Measurements from ENCODE around the gene CALML5.

Gene CALML5

DNA sequence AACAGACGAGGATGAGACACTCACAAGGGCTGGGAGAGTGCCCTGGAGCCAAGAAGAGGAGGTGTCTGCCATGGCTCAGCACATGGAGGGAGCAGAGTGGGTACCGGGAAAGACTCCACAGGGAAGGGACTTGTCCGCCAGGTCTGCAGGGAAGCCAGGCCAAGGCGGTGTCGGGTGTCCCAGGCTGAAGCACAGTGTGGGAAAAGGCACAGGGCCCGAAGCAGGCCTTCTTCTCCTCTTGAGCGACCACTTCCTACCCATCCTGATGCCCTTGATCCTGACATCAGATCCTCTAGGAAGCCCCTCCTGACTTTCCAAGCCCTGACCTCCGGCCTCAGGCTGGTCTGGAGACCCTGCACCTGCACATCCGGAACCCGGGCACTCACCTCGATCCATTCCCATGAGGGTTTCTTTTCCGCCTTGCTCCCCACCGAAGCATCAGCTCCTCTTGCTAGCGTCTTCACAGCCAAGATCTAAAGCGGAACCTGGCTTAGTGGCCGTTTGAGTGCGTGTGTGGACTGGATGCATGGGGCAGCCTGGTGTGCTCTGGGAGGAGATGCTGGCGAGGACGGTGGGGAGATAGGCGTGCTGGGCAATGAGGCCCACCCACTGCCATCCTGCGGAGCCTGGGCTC, 33.8 kb upstream of the CALML5 start:
- DNase-seq (ENCODE audit: low read depth in 3 of 3), result no peak

DNA sequence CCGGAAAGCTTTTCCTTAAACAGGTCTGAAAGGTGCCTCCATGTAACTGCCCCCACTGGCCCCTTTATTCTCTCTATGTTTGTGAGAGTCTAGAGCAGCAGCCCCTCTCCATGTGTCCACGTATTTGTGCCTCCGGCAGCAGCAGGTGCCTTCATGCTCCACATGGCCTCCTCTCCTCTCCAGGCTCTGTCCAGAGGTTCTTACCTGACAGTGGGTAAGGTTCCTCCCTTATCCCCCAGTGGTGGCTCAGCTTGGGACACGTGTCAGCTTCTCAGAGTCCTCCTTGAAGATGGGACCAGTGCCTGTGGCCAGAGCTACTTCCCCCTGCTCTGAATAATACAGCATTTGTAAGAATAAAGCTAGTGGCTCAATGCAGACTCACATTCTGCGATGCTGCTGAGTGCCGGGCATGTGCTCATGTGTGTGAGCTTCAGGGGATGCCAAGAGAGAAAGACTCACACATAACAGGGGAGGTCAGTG, 33.3 kb upstream of the CALML5 start:
- no peak for DNase-seq (ENCODE audit: low read depth in 3 of 3)

DNA sequence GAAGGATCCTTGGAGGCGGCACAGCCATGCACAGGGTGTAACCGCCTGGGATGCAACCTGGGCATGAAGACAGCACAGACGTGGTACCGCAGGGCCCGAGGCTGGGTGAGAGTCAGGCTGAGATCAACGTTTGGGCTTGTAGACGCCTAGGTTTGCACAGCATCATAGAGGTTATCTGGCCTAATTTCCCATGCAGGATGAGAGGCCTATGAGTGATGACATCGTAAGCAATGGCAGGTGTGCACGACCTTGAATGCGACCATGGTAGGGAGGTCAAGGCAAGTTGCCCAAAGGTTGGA, 32.9 kb upstream of the CALML5 start:
- no peak for DNase-seq (ENCODE audit: low read depth in 3 of 3)

DNA sequence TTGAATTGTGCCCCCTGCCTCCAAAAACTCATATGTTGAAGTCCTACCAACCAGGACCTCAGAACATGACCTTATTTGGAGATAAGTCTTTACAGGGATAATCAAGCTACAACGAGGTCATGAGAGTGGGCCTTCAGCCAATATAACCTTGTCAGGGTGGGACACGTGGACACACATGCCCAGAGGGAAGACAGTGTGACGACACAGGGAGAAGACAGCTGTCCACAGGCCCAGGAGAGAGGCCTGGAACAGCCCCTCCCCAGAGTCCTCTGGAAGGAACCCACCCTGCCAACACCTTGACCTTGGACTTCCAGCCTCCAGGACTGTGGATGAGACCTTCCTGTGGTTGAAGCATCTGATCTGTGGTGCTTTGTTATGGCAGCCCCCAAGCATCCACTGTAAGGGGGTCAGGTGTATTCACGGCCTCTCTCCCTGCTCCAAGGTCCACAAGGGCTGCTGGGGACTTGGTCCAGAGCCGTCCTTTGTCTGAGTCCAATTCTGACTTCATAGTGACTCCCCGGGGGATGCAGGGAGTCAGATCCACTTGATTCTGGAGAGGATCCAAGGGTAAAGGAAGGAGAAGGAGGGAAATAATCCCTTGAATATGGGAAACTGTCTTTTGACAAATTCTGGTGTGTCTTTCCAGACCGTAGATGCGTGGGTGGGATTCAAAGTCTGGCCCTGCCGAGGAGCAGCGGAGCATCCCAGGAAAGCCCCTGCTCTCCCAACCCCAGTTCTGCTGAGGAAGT, 32.4 kb upstream of the CALML5 start:
- DNase-seq (ENCODE audit: low read depth in 3 of 3), result no peak

DNA sequence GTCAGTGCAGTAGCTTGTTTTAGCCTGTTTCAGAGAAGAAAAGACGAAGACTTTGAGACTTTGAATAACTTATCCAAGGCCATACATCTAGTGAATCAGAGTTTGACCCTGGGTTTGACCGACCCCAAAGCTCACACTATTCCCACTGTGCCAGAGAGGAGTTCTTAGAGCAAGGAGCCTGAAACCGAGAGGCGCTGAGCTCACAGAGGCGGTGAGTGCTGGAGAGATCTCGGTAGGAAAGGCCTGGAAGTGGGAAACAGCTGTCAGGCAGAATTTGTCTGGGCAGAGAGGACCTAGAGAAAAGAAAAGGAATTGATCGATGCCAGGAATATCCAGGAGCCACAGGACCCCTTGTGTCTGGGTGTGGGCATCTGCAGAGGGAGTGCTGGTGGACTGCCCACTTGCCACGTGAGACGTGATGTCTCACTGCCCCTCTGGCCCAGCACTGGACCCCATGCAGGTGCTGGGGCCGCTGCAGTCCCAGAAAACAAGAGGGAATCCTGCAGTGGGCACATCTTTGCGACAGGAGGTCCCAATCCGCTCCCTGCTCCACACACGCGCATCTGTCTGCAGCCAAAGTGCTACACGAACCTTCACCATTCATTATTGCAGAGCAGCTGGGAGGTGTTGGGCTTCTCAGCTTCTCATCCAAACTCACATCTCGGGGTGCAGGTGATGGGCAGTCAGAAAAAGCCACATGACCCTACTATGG, 31.6 kb upstream of the CALML5 start:
- DNase-seq (ENCODE audit: low read depth in 3 of 3), result no peak

DNA sequence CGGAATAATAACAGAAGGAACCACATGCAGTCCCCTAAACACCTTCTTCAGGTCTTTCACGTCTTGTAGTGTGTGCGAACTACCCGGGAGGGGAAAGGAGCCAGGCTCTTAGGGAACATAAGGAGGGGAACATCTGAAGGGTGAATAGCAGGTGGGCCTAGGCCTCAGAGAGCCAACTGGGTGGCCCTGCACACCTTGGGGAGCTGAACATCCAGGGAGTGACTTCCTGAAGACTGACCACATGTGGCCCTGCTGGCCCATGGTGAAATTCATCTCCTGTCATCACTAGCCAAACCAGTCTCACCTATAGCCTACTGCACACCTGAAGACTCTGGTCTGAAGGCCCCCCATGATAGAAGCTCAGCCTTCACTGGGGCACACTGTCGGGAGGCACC, 31.0 kb upstream of the CALML5 start:
- no peak for DNase-seq (ENCODE audit: low read depth in 3 of 3)

DNA sequence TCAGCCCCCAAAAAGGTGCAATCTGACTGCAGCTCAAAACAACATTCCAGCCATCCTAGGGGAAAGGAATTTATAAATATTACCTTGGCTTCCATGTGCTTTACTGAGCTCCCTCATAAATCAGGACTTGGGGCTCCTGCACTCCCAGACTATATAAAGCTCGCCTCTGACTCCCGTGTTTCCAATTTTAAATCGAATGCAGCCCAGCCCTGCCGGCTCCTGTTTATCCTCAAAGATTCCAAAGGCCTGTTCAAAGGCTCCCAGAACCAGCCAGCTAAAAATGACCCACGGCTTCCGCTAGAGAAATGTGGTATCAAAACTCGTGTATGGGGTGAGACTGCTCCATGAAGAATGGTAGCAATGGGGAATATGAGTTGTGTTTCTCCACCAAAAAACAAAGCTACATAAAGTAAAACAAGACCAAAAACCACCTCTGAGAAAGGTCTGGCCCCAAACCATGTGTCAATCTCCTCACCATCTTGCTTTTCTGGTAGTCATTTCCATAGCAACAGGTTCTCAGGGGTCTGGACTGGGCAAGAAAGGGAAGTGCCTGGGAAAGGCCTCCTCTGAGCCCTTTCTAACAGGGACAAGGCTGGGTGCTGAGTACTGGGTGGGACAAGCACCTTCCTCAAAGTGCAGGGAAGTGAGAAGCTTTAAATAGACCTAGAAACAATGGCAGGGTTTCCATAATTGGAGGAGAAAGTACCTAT, 30.5 kb upstream of the CALML5 start:
- no peak for DNase-seq (ENCODE audit: low read depth in 3 of 3)

DNA sequence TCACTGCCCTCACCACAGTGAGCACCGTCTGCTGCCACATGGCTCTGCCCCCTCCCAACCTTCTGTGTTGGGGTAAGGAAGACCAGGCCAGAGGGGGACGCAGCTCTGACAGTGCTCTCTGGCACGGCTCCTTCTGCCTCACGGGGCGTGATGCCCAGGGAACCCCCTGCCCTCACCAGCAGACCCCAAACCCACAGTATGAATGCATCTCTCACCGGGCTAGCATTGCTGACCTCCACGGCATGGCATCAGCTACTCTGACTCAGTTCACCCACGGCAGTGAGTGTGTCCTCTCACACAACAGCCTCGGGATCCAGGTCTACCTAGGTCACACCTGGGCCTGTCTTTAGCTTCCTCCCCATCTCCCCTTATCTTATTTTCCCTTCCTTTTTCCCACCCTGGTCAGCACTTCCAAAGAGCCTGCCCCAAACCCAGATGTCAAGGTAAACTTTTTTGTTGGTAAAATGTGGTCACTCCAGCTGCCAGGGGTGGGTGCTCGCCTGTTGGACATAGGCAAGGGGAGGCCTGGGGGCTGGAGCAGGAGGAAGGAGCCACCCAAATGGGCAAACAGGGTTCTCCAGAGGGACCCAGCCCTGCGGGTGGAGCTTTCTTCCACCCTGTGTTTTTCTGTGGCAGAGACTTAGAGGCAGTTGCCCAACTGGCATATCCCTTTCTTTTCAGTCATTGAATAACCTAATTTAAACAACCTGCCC, 29.8 kb upstream of the CALML5 start:
- DNase-seq (ENCODE audit: low read depth in 3 of 3), result no peak

DNA sequence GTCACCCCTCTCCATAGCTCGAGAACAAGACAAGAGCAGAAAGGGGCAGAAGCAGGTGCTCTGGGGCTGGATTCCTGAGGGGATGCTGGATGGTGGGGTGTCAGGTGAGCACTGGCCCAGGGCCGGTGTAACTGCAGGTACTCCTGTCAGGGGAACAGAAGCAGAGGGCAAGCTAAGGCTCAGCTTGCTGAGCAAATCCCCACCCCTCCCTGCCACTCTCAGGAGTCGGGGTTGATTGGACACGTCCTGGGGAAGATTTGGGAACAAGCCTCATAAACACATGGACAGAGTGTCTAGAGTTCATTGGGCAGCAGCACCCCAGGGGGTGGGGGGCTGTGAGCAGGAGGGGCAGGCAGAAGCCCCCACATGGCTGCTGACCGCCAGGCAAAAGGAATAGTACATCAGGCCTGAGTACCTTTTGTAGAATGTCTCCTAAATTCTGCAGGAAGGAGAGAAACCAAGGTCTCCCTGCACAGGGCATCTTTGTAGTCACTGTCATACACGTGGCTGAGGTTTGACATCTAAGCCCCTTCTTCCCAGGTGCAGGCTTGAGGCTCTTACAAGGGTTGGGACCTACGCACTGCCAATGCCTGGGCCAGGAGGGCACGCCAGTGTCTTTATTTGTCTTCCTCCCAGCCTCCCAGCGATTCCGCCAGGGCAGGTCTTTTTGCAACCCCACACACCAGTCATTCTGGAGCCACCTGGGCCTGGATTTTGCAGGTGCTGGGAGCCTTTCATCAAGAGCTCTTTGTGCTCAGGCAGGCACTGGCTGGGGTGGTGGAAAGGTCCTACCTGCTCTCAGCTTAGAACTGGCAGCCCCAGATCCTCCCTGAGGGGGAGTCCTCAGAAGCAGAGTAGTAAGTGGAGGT, 28.2 kb upstream of the CALML5 start:
- no peak for DNase-seq (ENCODE audit: low read depth in 3 of 3)

DNA sequence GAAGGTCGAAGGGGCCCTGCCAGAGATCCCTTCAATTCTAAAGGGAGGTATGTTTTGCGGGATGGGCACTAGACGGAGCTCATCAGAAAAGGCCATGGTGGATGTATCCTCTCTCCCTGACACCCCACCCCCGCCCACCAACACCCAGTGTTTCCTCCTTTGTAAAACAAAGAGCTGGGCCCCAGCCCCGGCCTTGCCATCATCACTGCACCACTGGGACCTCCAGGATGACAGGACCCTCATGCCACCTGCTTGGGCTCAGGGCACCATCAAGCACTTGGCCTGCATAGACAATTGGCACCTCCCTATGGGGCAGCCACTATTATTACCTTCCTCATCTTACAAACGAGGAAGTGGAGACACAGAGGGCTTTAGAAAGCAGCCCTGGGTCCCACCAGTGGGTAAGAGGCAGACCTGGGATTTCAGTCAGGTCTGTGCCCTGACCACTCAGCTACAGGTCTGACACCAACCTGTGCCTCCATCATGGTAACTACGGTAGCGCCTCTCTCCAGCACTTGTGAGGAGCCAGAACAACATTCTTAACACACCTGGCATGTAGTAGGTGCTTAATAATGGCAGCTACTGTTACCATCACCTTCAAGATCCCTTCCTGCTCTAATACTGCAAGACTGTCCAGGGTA, 27.4 kb upstream of the CALML5 start:
- no peak for DNase-seq (ENCODE audit: low read depth in 3 of 3)

DNA sequence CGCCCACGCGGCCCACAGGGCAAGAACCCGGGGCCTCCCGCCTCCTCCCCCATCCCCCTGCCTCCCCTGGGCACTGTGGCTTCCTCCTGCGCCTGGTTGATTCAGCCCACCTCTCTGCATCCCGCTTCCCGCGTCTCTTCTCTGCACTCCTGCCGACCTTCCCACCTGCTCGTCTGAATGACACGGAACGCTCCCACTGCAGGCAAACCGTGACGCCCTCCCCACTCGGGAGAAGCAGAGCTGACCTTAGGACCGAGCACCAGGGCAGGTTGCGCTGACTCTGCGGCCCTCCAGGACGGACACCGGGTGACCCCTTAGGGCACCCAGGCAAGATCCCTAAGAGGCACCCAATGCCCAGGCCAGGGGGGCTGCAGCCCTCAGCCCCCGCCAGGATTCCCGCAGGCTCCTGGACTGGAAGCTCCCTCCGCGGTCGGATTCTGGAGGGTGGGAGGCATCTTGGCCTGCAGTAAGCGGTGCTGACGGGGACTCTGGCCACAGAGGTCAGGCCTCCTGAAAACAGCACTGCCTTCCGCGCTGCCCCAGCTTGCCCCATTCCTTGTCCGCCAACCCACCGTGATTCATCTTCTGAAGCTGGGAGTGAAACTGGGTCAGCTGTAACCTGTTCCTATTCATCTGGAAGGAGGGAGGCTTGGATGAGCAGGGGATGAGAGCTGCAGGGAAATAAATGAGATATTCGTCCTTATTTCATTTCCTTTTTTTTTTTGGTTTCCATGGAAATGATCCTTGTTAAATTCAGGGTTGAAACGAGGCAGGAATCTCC, 26.4 kb upstream of the CALML5 start:
- no peak for DNase-seq (ENCODE audit: low read depth in 3 of 3)

DNA sequence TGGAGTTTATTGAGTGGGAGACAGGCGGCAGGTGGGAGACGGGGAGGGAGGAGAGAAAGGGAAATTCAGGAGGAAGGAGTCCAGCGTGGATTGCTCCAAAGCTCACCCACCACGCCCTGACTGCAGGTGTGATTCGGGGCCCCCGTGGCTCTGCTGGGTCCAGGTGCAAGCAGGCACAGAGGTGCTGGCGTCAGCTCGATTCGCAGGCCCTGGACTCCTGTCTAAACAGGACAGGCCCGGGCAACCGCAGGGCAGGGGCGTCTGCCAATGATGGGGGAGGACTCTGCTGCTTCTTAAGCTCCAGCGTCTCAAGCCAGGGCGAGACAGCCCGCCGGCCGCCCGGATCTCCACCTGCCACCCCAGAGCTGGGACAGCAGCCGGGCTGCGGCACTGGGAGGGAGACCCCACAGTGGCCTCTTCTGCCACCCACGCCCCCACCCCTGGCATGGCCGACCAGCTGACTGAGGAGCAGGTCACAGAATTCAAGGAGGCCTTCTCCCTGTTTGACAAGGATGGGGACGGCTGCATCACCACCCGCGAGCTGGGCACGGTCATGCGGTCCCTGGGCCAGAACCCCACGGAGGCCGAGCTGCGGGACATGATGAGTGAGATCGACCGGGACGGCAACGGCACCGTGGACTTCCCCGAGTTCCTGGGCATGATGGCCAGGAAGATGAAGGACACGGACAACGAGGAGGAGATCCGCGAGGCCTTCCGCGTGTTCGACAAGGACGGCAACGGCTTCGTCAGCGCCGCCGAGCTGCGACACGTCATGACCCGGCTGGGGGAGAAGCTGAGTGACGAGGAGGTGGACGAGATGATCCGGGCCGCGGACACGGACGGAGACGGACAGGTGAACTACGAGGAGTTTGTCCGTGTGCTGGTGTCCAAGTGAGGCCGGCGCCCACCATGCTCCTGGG, 25.5 kb upstream of the CALML5 start, which contains the start of gene CALML3:
TSS of gene CALML3 (plus strand) at position 321 of the 920 bp plus-strand sequence. CDS start at position 446, 125 bp downstream.
- no peak for DNase-seq (ENCODE audit: low read depth in 3 of 3)

DNA sequence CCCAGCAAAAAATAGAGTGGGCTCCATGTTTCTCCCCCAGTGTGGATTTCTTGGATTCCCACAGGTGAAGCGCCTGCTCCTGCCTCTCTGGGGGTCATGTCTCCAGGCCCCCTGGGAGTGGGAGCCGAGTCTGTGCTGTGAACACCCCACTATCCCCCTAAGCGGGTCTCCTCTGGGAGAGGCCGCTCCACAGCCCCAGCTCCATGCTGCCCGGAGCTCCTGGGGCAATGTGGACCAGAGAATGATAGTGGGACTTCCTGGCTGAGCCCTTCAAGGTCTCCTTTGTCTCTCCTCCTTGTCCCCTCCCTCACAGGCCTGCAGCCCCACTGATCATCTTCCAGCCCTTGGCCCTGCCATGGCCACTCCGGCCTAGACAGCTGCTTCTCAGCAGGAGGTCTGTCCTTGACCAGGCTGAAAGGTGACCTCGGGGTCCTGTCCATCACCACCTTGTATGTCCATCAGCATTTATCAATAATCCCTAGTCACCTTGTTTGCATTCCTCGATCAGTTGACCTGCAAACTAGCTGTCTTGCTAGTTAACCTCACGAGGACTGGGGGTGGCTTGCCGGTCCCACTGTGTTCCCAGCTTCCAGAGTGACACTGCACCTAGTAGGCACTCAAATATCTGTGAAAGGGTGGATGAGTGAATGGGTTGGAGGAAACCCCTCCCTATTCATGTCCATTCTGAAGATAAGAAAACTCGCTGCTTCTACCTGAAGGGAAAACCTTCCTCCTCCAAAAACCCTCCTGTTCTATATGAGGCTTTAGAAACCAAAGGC, 24.6 kb upstream of the CALML5 start:
- DNase-seq (ENCODE audit: low read depth in 3 of 3), result no peak

DNA sequence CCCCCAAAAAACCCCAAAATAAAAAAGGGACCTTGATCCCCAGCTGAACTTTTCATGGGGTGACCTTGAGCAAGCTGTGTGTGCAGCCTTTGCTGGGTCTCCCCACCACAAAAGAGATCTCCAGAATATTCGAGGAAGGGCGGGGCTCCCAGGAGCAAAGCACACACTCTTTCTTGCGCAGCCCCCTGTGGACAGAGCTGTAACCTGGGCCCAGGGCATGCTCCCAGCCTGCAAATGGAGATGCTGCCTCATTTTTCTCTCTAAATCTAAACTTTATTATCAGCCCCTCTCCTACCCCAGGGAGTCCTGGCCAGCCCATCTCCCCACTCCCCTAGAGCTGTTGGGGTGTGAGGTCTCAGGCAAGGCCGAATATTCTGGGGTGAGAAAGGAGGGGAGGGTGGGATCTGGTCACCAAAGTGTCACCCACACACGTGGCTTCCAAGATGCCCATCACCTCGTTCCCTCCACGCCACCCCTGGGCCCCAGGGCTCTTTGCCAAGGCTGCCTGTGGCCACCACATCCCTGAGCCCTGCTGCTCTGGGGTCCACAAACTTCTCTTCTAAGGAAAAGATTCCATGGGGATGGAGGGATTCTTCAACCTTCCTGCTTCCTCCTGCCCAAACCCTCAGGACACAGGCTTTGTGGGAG, 23.7 kb upstream of the CALML5 start:
- no peak for DNase-seq (ENCODE audit: low read depth in 3 of 3)

DNA sequence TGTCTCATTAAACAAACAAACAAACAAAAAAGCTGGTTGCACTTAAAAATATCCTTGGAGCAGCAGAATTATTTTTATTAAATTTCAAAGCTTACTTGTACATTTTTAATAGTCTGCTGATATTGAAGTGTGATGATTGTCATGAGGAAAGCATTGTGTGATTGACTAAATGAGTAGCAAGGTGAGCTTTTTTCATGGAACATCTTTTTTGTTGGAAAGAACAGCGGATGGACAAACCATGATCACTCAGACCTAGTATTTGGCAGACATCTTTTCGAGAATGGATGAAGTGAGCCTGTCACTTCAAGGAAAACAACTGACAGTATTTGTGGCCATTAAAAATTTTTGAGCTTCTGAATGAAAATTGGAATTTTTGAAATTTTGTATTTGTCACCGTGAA, 19.7 kb upstream of the CALML5 start:
- DNase-seq (ENCODE audit: low read depth in 3 of 3), result no peak

DNA sequence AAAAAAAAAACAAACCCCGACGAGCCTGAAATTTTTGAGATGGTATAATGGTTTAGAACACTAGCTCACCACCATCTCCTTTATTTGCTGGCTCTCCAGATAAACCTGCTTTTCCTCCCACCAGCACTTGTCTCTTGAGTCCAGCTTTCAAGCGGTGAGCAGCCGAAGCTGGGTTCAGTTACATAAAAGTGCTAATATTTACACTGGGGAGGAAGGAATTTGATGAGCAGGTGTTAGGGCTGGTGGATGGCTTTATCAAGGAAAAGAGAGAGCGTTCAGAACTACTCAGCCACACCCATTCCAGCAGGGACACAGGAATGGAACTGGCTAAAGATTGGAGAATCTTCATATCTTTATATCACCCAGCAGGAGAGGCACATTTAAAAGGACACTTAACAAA, 18.8 kb upstream of the CALML5 start:
- no peak for DNase-seq (ENCODE audit: low read depth in 3 of 3)

DNA sequence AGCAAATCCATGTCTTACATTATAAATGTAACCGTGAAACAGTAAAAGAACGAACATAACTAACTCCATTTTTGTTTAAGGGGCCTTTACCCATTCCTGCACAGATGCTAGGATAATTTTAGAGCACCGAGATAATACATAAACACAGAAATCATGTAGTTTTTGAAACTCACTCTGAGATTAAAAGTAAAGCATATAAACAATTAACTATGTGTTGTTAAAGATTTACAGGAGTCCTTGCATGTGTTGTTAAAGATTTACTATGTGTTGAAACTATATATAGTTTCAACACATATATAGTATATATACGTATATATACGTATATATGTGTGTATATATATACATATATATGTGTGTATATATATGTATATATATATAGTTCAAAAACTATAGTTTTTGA, 18.2 kb upstream of the CALML5 start:
- DNase-seq (ENCODE audit: low read depth in 3 of 3), result no peak

All from stimulated activated CD4-positive, alpha-beta T cell treated with anti-CD3 and anti-CD28 coated beads, TNF-alpha, amount 100 ng/mL, for 24 hours (primary cell).